Liver (tissue), 3 donors: ENCODE results near the gene XRCC6.

ENCODE experiments used
- RAD21 ChIP-seq, 2 donors: IDR thresholded peaks; 2 replicates each; pipeline ENCODE4 v1.6.1; 2016; ENCODE audit warnings: antibody characterized with exemption in 2 of 2, mild to moderate bottlenecking in 2 of 2
- RXRA ChIP-seq, 2 donors: IDR thresholded peaks; 2 replicates each; pipeline ENCODE4 v1.6.1; 2017 to 2018; ENCODE audit warnings: antibody characterized with exemption in 2 of 2, mild to moderate bottlenecking in 1 of 2
- TAF1 ChIP-seq: conservative IDR thresholded peaks from 2 replicates; pipeline ENCODE4 v1.6.1; 2016; ENCODE audit warnings: antibody characterized with exemption, mild to moderate bottlenecking
- YY1 ChIP-seq: IDR thresholded peaks from 2 replicates; pipeline ENCODE4 v1.6.1; 2016; ENCODE audit warnings: antibody characterized with exemption, mild to moderate bottlenecking
- TF ChIP-seq, protein P1 (sequence below): fragments of 150-350 bp; IDR thresholded peaks from 2 replicates; pipeline ENCODE4 v1.5.1; 2017; ENCODE audit warnings: improper control_type of control experiment, low read depth, low read length; ENCODE audit not compliant: missing input control
- TF ChIP-seq, protein P2 (sequence below): IDR thresholded peaks from 2 replicates; pipeline ENCODE4 v1.6.1; 2016; ENCODE audit warnings: antibody characterized with exemption
- donor health status: healthy.
- donor health status: healthy.

DNA sequence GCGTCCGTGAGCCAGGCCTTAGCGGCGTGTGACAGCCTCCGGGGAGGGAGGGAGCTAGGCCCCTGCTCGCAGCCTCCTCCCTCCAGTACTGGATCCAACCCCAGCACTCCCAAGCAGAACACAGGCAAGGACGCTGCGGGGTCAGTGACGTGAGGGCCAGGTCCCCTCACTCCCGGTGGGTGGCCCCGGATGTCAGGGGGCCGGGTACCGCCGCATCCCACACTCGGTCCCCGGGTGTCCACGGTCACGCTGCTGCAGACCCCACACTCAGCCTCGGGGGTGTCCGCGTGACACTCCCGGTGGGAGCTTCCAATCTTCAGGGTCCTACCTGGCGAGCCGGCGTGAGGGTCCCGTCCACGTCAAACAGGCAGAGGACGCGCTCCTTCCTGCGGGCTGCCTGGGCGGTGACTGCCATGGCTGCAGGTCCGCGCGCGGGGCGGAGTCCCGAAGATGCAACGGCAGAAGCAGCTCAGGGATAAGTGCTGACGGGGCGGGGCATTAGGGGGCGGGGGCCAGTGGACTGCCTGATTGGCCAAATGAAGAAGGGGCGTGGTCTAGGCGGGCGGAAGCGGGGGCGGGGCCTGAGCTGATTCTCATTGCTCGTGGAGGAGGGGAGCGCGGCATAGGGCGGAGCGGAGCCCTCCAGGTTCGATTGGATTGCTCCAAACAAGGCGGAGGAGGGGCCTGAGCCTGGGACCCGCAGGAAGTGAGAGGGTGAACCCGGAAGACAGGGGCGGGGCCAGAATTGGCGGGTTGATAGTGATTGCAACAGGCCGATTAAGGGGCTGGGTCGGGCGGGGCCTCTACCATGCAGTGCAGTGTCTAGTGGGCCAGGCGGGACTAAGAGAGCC, 31.5 kb upstream of the XRCC6 start, which contains the start of gene PMM1:
- TF ChIP-seq, protein P1, sequence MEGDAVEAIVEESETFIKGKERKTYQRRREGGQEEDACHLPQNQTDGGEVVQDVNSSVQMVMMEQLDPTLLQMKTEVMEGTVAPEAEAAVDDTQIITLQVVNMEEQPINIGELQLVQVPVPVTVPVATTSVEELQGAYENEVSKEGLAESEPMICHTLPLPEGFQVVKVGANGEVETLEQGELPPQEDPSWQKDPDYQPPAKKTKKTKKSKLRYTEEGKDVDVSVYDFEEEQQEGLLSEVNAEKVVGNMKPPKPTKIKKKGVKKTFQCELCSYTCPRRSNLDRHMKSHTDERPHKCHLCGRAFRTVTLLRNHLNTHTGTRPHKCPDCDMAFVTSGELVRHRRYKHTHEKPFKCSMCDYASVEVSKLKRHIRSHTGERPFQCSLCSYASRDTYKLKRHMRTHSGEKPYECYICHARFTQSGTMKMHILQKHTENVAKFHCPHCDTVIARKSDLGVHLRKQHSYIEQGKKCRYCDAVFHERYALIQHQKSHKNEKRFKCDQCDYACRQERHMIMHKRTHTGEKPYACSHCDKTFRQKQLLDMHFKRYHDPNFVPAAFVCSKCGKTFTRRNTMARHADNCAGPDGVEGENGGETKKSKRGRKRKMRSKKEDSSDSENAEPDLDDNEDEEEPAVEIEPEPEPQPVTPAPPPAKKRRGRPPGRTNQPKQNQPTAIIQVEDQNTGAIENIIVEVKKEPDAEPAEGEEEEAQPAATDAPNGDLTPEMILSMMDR: no peak
- peak; percentile 71 to 80 for TF ChIP-seq RXRA (IDR thresholded peaks at IDR 0.05)
- TF ChIP-seq YY1: peak; percentile 92
- TF ChIP-seq, protein P2, sequence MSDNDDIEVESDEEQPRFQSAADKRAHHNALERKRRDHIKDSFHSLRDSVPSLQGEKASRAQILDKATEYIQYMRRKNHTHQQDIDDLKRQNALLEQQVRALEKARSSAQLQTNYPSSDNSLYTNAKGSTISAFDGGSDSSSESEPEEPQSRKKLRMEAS: peak; percentile 88
- TF ChIP-seq RAD21 (IDR thresholded peaks at IDR 0.05): peak; percentile 46 to 47
- peak; percentile 87 for TF ChIP-seq TAF1
